Endothelial cell of umbilical vein (primary cell): ENCODE results near the gene SPIRE1. TPM values are rescaled to one million over a fixed set of nuclear protein-coding genes. Genes with fewer than 3 reads are reported as not detected.

ENCODE experiments used
- BruUV-seq: library from RNA; stranded (reverse); fragments of 400-500 nt; replicated peaks from 2 replicates; lab custom pipeline; 2021; lab: Mats Ljungman, UMichigan
- CTCF ChIA-PET: fragments of 300-600, 350-600 bp; sonication (Branson Sonifier 250); formaldehyde crosslinking; loops from one replicate; lab custom pipeline; 2021; ENCODE audit warnings: antibody characterized with exemption, inconsistent platforms; lab: Charles Lee
- POLR2A ChIA-PET: fragments of 300-600, 350-600 bp; sonication (Branson Sonifier 250); formaldehyde crosslinking; loops from one replicate; lab custom pipeline; 2021; ENCODE audit warnings: antibody characterized with exemption, inconsistent platforms; lab: Charles Lee
- DNase-seq: peaks from one replicate; pipeline ENCODE4 v3.0.0-alpha.2; 2011; ENCODE audit warnings: low read depth, low spot score
- FAIRE-seq: peaks from 2 replicates; lab custom pipeline; 2011; peaks lifted over from hg19 to GRCh38; lab: Jason Lieb, UNC
- H2AFZ ChIP-seq: 2 replicates; pipeline ENCODE4 v1.6.0; 2012; ENCODE audit warnings: low read depth, low read length, control low read depth, inconsistent platforms
- H3K27ac ChIP-seq: 2 replicates; pipeline ENCODE4 v1.5.1; 2011; ENCODE audit warnings: low read depth, mild to moderate bottlenecking, control low read depth, low read length, moderate library complexity; ENCODE audit not compliant: insufficient read depth
- H3K27me3 ChIP-seq, 2 experiments: 2 replicates each; pipeline versions ENCODE4 v1.6.0 to v1.6.1; 2011; ENCODE audit warnings: low read length in 2 of 2, mixed read lengths in 1 of 2; ENCODE audit not compliant: control insufficient read depth in 2 of 2, insufficient read depth in 2 of 2
- H3K36me3 ChIP-seq, 2 experiments: 2 replicates in 1 of 2; 3 replicates in 1 of 2; pipeline ENCODE4 v1.5.1; 2011; ENCODE audit warnings: low read length in 2 of 2, mild to moderate bottlenecking in 1 of 2, moderate library complexity in 1 of 2; ENCODE audit not compliant: control insufficient read depth in 2 of 2, insufficient read depth in 2 of 2; ENCODE audit errors: extremely low read depth in 1 of 2
- H3K4me1 ChIP-seq: 3 replicates; pipeline ENCODE4 v1.5.1; 2011; ENCODE audit warnings: mild to moderate bottlenecking, low read length; ENCODE audit not compliant: control insufficient read depth, insufficient read depth; ENCODE audit errors: extremely low read depth
- H3K4me2 ChIP-seq: 2 replicates; pipeline ENCODE4 v1.6.1; 2011; ENCODE audit warnings: low read length, control low read depth, mixed read lengths; ENCODE audit not compliant: insufficient read depth
- H3K4me3 ChIP-seq, 3 experiments: fragments of 200-600 bp in 1 of 3; sonication (generic), shearing (Covaris generic) in 1 of 3; replicated peaks in 1 of 3; 2 replicates each; pipeline ENCODE4 v1.5.1; 2011 to 2016; ENCODE audit warnings: control low read depth in 3 of 3, low read length in 3 of 3, mild to moderate bottlenecking in 2 of 3, inconsistent platforms in 1 of 3, low read depth in 1 of 3, moderate library complexity in 1 of 3; ENCODE audit not compliant: insufficient read depth in 1 of 3
- H3K79me2 ChIP-seq: 2 replicates; pipeline ENCODE4 v1.6.0; 2012; ENCODE audit warnings: low read length, inconsistent platforms; ENCODE audit not compliant: control insufficient read depth, insufficient read depth
- H3K9ac ChIP-seq: replicated peaks from 2 replicates; pipeline ENCODE3; 2011; ENCODE audit warnings: low read length, control low read depth; ENCODE audit not compliant: insufficient read depth; ENCODE audit errors: extremely low read depth
- H3K9me1 ChIP-seq: replicated peaks from 3 replicates; pipeline ENCODE4 v1.6.0; 2011; ENCODE audit warnings: mild to moderate bottlenecking, low read length; ENCODE audit not compliant: control insufficient read depth, insufficient read depth; ENCODE audit errors: extremely low read depth
- H3K9me3 ChIP-seq: replicated peaks from 2 replicates; pipeline ENCODE4 v1.5.1; 2012; ENCODE audit warnings: low read length, inconsistent platforms; ENCODE audit not compliant: control insufficient read depth, insufficient read depth
- H4K20me1 ChIP-seq: replicated peaks from 2 replicates; pipeline ENCODE3; 2011; ENCODE audit warnings: mild to moderate bottlenecking, low read length; ENCODE audit not compliant: control insufficient read depth, insufficient read depth; ENCODE audit errors: extremely low read depth
- EZH2 ChIP-seq: IDR thresholded peaks from 2 replicates; pipeline ENCODE4 v1.6.1; 2012; ENCODE audit warnings: borderline replicate concordance, low read depth, mild to moderate bottlenecking, moderate library complexity, low read length, inconsistent platforms; ENCODE audit not compliant: severe bottlenecking
- FOS ChIP-seq: IDR thresholded peaks from 2 replicates; pipeline ENCODE4 v1.6.1; 2011; ENCODE audit warnings: mild to moderate bottlenecking, low read length, moderate library complexity, borderline replicate concordance; ENCODE audit not compliant: insufficient read depth
- GATA2 ChIP-seq: IDR thresholded peaks from 2 replicates; pipeline ENCODE4 v1.7.0; 2011; ENCODE audit warnings: low read depth, mild to moderate bottlenecking, moderate library complexity, mixed read lengths, low read length; ENCODE audit not compliant: insufficient read length, insufficient read depth
- JUN ChIP-seq: IDR thresholded peaks from 2 replicates; pipeline ENCODE4 v1.6.1; 2011; ENCODE audit warnings: borderline replicate concordance, low read depth; ENCODE audit not compliant: insufficient read length, insufficient read depth
- MYC ChIP-seq: IDR thresholded peaks from one replicate; pipeline ENCODE4 v1.6.1; 2011; ENCODE audit warnings: mild to moderate bottlenecking, low read depth, low read length
- POLR2A ChIP-seq: IDR thresholded peaks from 2 replicates; pipeline ENCODE4 v1.6.1; 2012; ENCODE audit warnings: low read depth, mild to moderate bottlenecking, control low read depth, low read length
- POLR2AphosphoS5 ChIP-seq: IDR thresholded peaks from 2 replicates; pipeline ENCODE4 v1.6.1; 2012; ENCODE audit warnings: low read depth, mild to moderate bottlenecking, control low read depth, low read length, moderate library complexity; ENCODE audit not compliant: insufficient read depth
- dilution Hi-C: fragments of 300-500 bp; cut with MboI; formaldehyde crosslinking; loops from one replicate; pipeline ENCODE4 v1.15.0; 2019; ENCODE audit warnings: low sequenced_read_pairs; ENCODE audit not compliant: extremely low pct_ligation_motif_present
- intact Hi-C: fragments of 100-400 bp; cut with micrococcal nuclease; formaldehyde crosslinking; loops from one replicate; pipeline ENCODE4 v1.10.0; 2022
- polyA plus RNA-seq, 4 experiments: library from polyadenylated mRNA; depleted of rRNA in 3 of 4; stranded (reverse) in 3 of 4; unstranded in 1 of 4; fragments of >200 nt; gene quantifications; 2 replicates each; pipeline versions ENCODE4 v1.2.1 to v1.2.3, GENCODE V29; 2011 to 2012; ENCODE audit warnings: missing spikeins in 1 of 4
- total RNA-seq: library from RNA; stranded (reverse); gene quantifications from 2 replicates; pipeline ENCODE4 v1.2.3, GENCODE V29; 2021
- TF ChIP-seq, protein P1 (sequence below), 2 donors: IDR thresholded peaks; 1 replicate in 1 of 2; 2 replicates in 1 of 2; pipeline ENCODE4 v1.5.1; 2011; ENCODE audit warnings: low read length in 2 of 2, mild to moderate bottlenecking in 2 of 2, moderate library complexity in 2 of 2, control low read depth in 1 of 2, inconsistent platforms in 1 of 2, low read depth in 1 of 2; ENCODE audit not compliant: insufficient read depth in 1 of 2; ENCODE audit errors: extremely low read depth in 1 of 2
- TF ChIP-seq, protein P2 (sequence below): IDR thresholded peaks from 2 replicates; pipeline ENCODE4 v1.6.1; 2011; ENCODE audit not compliant: insufficient read depth, insufficient read length

SPIRE1 gene
- total and polyA plus RNA-seq, 2 donors (not counting 3 experiments of a cell fraction or from before 2014, with no cell fraction given): 13.1 to 44.0 TPM

DNA sequence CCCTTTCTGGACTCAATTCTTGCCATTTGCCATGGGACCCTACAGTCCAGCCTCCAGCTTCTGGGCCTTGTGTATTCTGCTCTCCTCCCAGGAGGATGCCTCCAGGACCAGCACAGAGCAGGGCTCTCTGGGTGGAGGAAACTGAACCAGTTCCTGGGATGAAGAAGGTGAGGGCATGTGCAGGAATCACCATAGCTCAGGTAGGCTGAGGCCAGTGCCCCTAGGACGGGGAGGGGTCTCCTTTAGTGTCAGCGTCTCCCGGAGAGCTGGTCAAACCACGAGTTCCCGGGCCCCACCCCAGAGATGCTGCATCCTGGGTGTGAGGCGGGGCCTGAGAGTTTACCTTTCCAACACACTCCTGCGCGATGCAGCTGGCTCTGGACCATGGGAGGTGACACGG lies 256.0 kb downstream of the SPIRE1 start:
- TF ChIP-seq JUN: no peak
- no peak for TF ChIP-seq POLR2AphosphoS5
- FAIRE-seq: no peak
- dilution Hi-C loops: no loop called here
- no TSS peak for BruUV-seq
- peaks cover 11 to 12% of the 10 kb centered on the region in 2 experiments for H3K27me3 ChIP-seq
- peaks cover 9% of the 10 kb centered on the region for H3K4me1 ChIP-seq
- intact Hi-C loops: no loop called here
- H3K4me3 ChIP-seq: no peak overlapping the region
- no peaks in the 10 kb centered on the region for H3K9me3 ChIP-seq
- H3K27ac ChIP-seq: no peak overlapping the region
- H3K9ac ChIP-seq: no peak overlapping the region
- POLR2A ChIA-PET: no interaction called here
- H3K4me2 ChIP-seq: no peak overlapping the region
- H3K36me3 ChIP-seq: no peaks in the 10 kb centered on the region
- no peaks in the 10 kb centered on the region for H3K79me2 ChIP-seq
- H2AFZ ChIP-seq: no peak overlapping the region
- CTCF ChIA-PET: no interaction called here
- H3K9me1 ChIP-seq: no peaks in the 10 kb centered on the region
- no peak for DNase-seq
- no peaks in the 10 kb centered on the region for H4K20me1 ChIP-seq

DNA sequence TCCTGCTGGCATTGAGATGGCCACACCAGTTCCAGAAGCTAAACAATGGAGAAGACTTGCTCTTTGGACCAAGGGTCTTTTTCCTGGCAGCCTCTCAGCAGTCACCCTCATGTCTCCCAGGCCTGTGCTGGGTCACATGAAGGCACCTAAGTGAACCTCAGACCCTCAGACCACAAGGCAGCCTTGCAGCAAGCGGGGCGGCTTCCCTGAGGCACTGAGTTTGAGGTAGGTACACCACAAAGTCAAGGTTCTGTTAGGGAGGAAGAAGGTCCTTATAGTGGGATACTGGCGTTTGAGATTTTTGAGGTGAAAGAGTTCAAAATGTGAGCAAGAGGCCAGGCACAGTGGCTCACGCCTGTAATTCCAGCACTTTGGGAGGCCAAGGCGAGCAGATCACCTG lies 258.7 kb downstream of the SPIRE1 start:
- no TSS peak for BruUV-seq
- H3K9ac ChIP-seq: no peak overlapping the region
- intact Hi-C loops (no loop called here), dilution Hi-C loops (no loop called here)
- no peak overlapping the region for H2AFZ ChIP-seq
- CTCF ChIA-PET: no interaction called here
- no peak overlapping the region for H3K27ac ChIP-seq
- peaks cover 8% of the 10 kb centered on the region for H3K4me1 ChIP-seq
- no peaks in the 10 kb centered on the region for H3K79me2 ChIP-seq
- DNase-seq: no peak
- H3K4me3 ChIP-seq: no peak overlapping the region
- H3K36me3 ChIP-seq: no peaks in the 10 kb centered on the region
- H3K4me2 ChIP-seq: no peak overlapping the region
- POLR2A ChIA-PET: no interaction called here
- no peaks in the 10 kb centered on the region for H3K9me1 ChIP-seq
- TF ChIP-seq, protein P1, sequence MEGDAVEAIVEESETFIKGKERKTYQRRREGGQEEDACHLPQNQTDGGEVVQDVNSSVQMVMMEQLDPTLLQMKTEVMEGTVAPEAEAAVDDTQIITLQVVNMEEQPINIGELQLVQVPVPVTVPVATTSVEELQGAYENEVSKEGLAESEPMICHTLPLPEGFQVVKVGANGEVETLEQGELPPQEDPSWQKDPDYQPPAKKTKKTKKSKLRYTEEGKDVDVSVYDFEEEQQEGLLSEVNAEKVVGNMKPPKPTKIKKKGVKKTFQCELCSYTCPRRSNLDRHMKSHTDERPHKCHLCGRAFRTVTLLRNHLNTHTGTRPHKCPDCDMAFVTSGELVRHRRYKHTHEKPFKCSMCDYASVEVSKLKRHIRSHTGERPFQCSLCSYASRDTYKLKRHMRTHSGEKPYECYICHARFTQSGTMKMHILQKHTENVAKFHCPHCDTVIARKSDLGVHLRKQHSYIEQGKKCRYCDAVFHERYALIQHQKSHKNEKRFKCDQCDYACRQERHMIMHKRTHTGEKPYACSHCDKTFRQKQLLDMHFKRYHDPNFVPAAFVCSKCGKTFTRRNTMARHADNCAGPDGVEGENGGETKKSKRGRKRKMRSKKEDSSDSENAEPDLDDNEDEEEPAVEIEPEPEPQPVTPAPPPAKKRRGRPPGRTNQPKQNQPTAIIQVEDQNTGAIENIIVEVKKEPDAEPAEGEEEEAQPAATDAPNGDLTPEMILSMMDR (IDR thresholded peaks at IDR 0.05; ENCODE audit: extremely low read depth in 1 of 2, insufficient read depth in 1 of 2, low read depth in 1 of 2, low read length in 2 of 2): no peak
- TF ChIP-seq, protein P2, sequence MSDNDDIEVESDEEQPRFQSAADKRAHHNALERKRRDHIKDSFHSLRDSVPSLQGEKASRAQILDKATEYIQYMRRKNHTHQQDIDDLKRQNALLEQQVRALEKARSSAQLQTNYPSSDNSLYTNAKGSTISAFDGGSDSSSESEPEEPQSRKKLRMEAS: no peak
- TF ChIP-seq GATA2: no peak
- TF ChIP-seq FOS: no peak
- TF ChIP-seq EZH2: no peak
- no peak for TF ChIP-seq MYC
- no peak for TF ChIP-seq POLR2AphosphoS5
- no peak for TF ChIP-seq JUN
- TF ChIP-seq POLR2A: no peak
- no peak for FAIRE-seq
- no peaks in the 10 kb centered on the region for H3K9me3 ChIP-seq
- H3K27me3 ChIP-seq: no peaks in the 10 kb centered on the region
- H4K20me1 ChIP-seq: no peaks in the 10 kb centered on the region
